Stimulated activated CD8-positive, alpha-beta memory T cell treated with anti-CD3 and anti-CD28 coated beads, Interleukin-12 subunit alpha, Interleukin-12 subunit beta, amount 100 ng/mL, for 1 hour (primary cell): ENCODE data around the gene NLRP1.
A peak's percentile ranks its signal among the peaks of the same experiment; 100 is the strongest.

Experiments used
- DNase-seq: peaks from one replicate; pipeline ENCODE4 v3.0.0-alpha.2; 2020; ENCODE audit warnings: low read depth

NLRP1 gene

DNA sequence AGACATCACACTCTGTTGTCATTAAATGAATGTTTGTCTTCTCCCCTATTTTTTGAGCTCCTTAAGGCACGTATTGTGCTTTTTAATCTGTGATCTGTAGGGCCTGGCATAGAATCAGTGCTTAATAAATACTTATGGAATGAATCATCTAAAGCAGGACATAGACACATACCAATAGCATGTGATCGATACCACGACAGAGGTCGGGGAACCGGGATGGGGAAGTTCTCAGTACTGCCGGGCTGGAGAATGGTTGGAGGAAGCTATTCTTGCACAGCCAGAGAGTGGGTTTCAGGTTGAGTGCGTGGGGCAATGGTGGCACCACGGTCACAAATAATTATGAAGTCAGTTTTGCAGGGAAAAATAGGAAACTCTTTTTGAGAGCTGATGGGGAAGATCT lies 26.8 kb downstream of the NLRP1 start:
- no peak for DNase-seq

DNA sequence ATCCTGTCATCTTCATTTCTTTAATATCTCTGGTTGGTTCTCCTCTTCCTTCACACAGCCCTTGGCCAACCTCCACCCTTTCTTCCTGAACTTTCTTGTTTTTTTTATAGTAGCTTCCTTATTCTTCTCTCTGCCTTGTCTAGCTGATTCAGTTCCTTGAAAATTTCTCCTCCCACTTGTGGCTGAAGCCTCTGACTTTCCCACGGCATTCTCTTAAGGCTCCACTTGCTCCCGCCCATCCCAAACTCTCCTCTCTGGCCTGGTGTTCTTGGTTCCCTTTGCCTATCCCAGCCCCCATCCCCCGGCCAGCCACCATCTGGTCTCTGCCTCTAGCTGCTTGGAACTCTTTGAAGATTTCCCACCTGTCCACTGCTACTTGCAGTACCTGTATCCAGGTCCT lies 29.1 kb downstream of the NLRP1 start:
- DNase-seq, result no peak

DNA sequence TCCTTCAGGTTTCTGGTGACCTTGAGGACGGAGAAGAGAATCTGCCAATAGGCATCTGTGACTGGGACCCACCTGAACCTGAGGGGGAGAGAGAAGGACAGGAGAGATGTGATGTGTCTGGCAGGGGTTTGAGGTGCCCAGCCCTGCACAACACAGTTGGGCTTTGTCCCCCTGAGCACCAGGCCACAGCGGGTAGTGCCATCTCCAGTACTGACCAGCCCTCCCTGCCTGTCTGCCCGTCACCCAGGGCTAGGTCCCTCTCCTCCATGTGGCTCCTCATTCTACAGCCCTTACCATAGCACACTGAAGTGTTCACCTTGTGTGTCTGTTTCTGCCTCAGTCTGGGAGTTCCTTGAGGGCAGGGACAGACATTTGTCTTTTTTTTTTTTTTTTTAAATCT lies 30.8 kb downstream of the NLRP1 start:
- no peak for DNase-seq

DNA sequence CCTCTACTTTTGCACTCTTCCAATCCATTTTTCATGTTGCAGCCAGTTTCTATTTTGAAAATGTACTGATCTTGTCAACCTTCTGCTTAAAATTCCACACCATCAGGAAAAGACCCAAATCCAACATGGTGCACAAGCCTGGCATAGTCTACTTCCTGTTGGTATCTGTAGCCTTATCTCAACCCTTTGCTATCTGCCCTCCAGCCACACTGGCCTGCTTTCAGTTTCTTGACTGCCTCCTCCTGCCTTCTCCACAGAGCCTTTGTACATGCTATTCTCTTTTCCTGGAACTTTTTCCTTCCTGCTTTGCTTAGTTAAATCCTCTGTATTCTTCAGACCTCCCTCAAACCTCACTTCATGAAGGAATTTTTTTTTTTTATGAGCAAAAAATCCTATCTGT lies 31.5 kb downstream of the NLRP1 start:
- no peak for DNase-seq

DNA sequence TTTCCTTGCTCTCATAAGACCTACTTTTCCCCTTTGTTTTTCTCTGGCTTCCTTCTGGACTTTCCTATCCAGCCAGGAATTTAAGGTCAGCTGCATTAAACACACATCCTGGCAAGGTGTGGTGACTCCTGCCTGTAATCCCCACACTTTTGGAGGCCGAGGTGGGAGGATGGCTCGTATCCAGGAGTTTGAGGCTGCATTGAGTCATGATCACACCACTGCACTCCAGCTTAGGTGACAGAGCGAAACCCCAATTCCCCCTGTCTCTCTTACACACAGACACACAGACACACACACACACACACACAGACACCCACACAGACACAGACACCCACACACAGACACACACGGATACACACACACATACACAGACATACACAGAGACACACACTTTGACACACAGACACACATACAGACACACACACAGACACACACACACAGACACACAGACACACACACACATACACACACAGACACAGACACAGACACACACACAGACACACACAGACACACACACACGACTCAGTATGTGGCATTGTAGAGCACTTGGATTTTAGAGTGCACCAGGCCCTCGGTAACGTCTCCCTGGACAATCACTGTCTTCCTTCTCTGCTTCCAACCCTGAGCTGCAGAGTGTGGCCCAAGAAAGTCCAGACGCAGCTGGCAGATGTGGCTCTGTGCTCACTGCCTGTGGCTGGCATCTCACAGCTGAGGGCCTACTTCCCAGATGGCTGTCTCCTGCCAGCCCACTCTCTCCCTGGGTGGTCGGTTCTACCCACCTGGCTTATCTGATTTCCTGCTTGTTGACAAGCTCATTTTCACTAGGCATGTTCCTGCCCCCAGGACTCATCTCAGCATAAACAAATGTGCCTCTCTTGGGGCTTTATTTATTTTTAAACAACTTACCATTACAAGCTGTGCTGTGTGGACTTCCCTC lies 39.0 kb downstream of the NLRP1 start:
- no peak for DNase-seq

DNA sequence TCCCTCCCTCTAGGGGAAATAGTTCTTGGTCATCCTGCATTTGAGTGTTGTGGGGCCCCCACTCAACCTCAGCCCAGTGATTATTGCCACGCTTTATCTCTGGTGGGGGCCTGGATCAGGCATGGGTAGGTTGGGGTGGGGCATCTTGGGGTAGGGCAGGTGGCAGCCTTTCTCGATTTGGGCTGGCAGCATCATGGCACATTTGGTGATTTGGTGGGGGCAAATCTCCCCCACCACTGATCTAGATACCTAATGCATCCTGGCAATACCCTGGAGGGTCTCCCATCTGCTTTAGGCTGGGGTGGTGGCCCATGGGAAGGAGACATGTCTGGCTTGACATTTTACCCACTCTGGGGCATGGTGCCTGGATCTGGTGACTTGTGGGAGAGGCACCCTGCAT lies 40.2 kb downstream of the NLRP1 start:
- no peak for DNase-seq

DNA sequence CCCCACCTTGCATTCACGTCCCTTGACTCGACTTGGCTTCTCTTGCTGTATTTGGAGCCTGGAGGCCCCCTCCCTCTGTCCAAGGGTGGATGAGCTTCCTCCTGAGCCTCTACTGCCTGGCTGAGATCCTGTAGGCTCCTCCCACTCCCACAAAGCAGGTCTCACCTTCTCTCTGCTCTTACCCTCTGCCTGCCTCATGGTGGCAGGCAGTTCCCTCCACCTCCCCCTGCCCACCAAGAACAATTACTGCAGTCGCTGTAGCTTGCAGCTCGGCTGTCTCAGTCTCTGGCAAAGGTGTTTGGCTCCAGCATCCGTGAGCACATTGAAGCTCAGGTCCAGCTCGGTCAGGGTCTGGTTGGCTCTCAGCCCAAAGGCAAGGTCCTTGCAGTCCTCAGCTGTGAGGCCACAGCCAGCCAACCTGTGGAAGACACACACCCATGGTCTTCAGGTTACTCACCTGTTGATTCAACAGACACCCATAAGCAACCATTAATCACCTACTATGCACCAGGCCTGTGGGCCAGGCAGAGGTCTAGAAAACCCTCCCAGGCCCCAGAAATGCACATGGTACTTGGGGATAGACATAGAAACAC lies 42.6 kb downstream of the NLRP1 start:
- no peak for DNase-seq

DNA sequence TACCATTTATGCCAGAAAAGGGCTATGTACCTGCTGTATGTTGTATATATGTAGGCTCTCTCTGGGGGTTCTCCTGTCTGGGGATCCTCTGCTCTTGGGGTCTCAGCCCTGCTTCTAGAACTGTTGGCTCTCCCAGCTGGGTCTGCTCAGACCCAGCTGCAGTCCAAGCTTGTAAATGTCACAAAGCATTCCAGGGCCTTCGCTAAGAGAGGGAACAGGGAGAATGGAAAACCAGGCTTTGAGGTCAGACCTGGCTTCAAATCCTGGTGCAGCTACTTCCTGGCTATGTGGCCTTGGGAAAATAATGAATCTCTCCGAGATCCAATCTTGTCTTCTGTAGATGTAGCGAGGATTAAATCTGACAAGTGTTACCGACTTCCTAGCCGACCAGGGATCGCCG lies 44.0 kb downstream of the NLRP1 start:
- DNase-seq, result no peak

DNA sequence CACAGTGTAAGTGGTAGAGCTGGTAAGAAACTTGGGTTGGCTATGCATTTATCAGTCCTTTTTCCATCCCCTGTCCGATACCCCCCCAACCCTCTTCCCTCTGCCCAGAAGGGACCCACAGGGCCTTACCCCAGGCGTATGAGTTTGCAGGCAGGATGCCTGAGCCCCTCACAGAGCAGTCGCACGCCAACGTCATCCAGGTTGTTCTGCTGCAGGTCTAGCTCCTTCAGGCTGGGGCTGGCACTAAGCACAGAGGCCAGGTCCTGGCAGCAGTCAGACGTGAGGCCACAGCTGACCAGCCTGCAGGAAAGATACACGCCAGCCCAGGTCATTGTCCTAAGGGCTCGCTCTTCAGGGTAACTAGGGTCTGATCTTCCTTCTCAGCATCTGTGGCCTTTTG lies 45.0 kb downstream of the NLRP1 start:
- no peak for DNase-seq

DNA sequence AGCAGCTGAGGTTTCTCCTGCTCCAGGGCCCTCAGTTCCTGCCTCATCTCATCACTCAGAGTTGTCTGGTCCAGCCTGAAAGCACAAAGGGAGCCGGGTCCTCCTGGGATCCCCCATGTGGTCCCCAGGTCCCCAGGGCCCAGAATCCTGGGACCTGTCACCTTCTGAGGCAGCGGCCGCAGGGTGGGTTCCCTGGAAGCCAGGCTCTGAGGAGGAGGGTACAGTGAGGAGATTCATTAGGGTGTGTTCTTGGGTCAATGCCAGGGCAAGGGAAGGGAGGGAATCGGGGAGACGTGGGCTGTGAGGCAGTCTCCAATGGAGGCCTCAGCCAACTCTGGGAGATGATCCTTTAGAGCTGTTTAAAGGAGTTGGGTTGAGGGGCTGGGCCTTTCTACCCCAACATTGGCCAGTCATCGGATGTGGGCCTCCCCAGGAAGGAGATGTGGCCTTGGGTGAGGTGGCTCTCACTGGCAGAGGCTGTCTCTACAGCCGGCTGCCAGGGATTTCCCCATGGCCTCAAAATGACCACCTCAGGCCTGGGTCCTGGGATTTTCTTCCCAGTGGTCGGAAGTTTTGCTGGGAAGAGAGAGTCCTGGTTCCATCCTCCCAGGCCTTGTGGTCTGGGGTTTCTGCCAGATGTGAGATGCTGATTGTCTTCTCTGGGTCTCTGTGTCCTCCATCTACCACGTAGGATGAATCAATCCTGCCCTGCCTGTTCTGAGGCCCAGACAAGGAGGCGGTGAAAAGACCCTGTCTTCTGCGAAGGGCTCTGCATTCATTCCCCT lies 47.3 kb downstream of the NLRP1 start:
- no peak for DNase-seq

DNA sequence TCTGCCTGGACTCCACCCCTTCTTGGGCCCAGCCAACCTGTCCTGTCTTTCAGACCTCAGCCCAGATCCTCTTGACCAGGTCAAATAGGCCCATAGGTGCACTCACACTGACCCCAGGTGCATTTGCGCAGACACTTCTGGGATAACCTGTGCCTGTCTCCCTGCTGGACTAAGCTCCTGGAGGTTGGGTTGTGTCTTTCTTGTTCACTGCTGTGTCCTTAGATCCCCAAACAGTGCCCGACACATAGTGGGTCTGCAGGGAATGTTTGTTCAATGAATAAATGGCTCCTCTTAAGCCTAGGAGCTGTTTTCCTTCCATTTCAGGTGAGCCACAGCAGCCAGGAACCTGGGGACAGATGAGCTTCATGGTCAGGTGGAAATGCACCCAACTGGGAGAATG lies 48.9 kb downstream of the NLRP1 start:
- DNase-seq, result no peak

DNA sequence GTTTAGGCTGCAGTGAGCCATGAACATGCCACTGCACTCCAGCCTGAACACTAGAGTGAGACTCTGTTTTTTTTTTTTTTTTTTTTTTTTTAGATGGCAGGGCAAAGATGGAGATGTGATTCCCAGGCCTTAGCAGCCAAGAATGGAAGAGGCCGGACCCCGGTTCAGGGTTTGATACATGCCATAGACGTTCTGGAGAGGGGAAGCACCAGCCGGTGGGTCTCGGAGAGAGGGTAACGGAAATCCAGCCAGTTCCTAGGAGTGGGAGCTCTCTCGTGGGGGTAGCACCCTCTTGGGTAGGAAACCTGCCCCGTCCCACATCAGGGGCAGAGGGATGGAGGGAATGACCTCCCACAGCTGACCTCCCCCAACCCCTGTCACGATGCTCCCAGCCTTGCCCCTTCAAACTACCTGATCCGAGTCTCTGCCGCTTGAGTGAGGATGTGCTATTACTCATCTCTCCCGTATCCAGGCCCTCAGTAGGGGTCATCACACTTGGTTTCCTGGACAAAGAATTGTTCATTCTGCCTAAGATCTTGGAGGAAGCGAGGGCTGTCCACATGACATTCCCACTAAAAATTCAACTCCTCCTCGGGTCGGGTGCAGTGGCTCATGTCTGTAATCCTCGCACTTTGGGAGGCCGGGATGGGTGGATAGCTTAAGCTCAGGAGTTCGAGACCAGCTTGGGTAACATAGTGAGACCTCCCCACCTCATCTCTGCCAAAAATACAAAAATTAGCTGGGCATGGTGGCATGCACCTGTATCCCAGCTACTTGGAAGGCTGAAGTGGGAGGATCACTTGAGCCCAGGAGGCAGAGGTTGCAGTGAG lies 50.6 kb downstream of the NLRP1 start:
- DNase-seq, result no peak

DNA sequence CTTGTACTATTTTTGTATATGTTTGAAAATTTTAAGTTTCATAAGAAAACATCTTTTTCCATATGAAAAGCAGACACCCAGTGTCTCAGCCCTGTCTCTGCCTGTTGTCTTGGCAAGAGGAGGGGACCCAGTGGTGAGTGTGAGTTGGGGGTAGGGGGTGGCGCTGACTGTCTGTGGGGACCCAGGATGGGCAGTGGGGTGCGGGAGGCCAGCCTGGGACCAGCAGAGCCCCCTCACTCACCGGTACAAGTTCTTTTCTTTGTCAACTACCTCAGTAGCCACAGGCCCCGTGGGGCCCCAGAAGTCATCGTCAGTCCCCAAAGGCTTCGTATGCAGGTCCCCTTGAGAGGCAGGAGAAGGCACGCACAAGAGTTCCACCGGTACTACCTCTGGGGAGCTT lies 51.7 kb downstream of the NLRP1 start:
- DNase-seq, result no peak

DNA sequence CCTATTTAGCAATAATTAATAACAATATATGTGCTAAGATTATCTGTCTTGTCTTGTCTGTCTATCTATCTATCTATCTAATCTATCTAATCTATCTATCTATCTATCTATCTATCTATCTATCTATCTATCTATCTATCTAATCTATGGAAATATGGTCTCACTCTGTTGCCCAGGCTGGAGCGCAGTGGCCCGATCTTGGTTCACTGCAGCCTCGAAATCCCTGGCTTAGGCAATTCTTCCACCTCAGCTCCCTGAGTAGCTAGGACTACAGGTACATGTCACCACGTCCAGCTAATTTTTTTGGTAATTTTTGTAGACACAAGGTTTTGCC lies 53.3 kb downstream of the NLRP1 start:
- no peak for DNase-seq

DNA sequence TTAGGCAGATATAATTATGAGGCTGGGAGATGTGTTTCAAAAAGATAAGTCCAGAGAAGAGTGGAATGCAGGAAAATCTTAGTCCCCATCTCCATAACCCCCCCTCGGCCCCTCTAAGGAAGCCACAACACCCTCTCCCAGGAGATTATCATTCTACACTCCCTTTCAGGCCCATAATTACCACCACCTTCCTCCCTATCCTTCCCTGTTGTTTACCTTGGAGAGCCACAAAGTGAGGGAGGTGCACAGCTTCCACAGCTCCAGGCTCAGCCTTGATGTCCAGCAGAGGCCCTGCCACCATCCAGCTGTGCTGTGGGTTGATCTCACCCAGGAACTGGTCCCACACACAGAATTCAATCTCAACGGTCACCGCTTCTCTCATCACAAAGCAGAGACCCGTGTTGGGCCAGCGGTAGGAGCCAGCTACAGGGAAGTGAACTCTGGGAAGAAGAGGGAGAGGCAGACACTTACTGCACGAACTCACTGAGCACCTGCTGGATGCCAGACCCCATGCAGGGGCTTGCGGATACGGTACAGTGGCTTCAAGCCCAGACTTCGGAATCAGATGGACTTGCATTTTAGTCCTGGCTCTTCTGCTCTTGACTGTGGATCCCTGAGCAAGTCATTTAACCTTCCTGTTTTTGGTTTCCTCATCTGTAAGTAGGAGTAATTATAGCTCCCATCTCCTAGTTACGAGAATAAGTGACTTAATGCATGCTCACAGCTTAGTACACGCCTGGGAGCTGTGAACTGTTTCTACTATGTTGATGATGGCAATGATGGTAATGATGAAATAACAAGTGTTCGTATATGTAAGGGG lies 53.8 kb downstream of the NLRP1 start:
- no peak for DNase-seq

DNA sequence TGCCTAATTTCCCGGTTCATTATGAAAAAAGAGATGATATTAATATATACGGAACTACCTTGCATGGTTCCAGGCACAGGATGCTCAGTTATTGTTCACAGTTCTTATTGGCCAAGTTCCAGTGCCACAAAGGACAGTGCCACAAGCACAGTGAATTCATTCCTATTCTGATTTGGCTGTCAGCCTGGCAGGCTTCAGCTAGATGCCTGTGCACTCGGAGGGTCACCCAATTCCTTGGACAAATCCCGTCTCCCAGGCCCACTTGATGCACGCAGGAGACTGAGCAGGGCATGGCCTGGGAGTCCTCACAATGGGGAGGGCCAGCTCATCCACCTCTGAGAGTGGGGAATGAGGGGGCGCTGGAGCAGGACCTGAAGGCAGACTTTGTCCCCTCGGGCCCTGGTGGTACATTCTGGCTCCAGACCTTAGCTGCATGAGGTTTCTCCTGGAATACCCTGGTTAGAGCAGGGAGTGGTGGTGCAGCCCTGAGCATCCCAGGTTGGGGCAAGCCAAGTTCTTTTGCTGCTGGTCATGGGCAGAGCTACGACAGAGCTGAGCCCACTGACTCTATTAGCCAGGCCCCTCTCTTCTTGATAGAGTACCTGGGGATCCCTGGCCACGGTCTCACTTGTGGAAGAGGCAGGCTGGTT lies 56.6 kb downstream of the NLRP1 start:
- DNase-seq, result no peak

DNA sequence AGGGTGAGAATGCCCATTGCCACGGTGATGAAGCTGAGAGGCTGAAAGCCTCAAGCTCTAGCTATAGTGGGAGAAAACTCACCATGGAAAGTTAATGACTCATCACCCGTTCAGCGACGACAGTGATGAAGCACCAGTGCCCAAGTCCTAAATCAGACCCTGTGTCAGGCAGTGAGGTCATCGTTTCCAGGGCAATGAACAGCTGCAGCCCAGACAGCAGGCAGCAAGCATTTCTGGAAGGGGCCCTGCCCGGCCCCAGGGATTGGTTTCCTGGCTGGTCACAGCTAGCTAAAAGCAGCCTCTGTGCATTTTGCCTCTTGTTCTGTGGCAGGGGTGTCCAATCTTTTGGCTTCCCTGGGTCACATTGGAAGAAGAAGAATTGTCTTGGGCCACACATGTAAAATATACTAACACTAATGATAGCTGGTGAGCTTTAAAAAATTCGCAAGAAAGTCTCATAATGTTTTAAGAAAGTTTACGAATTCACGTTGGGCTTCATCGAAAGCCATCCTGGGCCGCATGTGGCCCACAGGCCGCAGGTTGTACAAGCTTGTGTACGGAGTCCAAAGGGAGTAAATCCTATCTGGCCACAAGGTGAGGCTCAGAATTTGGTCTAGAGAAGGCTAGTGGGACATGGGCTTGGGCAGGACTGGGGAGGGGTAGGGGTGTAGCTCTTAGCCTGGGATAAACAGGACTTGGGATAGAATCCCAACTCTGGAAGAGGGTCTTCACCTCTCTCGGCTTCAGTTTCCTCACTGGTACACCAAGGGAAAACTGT lies 57.3 kb downstream of the NLRP1 start:
- peak; percentile 6 for DNase-seq

DNA sequence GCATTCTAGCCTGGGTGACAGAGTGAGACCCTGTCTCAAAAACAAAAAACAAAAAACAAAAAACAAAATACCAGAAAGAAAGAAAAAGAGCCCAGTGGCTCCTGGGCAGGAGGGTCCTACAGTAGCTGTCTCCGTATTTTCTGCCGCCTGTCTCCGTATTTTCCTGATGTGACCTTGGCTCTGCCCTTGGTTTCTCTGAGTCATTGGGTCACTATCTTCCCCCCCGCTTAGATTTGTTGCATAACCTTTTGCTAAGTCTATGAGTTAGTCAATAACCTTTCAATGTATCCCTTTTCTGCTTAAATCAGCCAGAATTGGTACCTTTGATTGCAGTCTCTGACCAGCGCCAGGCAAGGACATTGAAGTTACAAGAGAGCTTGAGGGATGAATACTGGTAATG lies 61.1 kb downstream of the NLRP1 start:
- no peak for DNase-seq

DNA sequence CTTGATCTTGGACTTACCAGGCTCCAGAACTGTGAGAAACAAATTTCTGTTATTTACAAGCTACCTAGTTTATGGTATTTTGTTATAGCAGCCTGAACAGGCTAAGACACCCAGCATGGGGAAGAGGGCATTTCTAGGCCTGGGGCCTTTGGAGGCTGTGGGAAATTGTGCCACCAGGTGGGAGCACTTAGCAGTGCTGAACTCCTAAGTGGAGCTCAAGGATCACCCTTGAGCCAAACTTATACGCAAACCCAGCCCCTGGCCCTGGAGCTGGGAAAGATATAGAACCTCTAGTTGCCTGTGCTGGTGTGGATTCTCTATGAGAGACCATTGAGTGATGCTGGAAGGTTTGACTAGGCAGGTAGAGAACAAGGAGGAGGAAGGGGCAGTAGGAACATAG lies 61.8 kb downstream of the NLRP1 start:
- no peak for DNase-seq
